ENCODE results near the gene ARCN1. TPM values are rescaled to one million over a fixed set of nuclear protein-coding genes. Genes with fewer than 3 reads are reported as not detected.

Gene ARCN1
- total RNA-seq, 1 donor from 2014 or later = 112 TPM

DNA sequence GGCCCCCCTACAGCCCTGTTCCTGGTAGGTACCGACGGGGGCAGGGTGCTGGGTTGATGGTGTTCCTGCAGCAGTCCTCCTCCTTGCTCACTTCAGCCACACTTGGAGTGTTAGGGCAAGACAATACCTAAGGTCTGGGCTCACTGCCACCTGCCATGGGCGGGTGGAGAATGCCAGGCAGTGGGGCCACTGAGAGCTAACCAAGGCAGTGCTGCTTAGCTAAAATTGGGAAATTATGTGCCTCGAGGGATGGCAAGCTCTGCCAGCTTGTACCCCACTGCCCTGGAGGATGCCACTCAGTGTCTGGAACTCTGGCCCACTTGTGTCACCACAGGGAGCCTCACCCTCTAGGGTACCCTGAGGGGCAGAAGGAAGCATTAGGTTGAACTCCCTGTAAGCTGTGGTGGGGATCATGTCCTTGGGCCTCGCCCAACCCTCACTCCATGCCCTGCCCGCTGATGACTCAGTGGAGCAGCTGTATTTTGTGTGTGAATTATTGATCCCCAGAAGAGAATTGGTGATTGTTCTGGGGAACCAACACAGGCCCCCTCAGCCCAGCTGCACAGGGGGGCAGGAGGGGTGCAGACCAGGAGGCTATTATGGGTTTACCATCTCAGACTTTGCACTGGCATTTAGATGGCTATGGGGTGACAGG, 53.0 kb downstream of the ARCN1 start:
- Histone ChIP-seq H3K4me1 (peaks cover 25% of the 10 kb centered on the region), H3K79me2 (ENCODE audit: low read depth) (peaks cover 35% of the 10 kb centered on the region), H3K36me3 (no peaks in the 10 kb centered on the region), H3K27me3 (no peaks in the 10 kb centered on the region), H3F3A (ENCODE audit: low read depth) (peaks cover 5% of the 10 kb centered on the region), H3K9me3 (ENCODE audit: low read depth) (no peaks in the 10 kb centered on the region), H4K20me1 (ENCODE audit: low read depth) (peaks cover 20% of the 10 kb centered on the region), H3K4me2 (no peak overlapping the region), H3K27ac (no peak overlapping the region), H2AFZ (replicated peaks) (no peak overlapping the region), H3K4me3 (no peak overlapping the region), H3K9ac (no peak overlapping the region)
- Mint-ChIP-seq H3K27me3 (ENCODE audit: insufficient read depth, low read depth) (peaks cover 11% of the 10 kb centered on the region), H3K4me1 (peaks cover 32% of the 10 kb centered on the region), H3K27ac (no peak overlapping the region), H3K4me3 (no peak overlapping the region), H3K9me3 (no peaks in the 10 kb centered on the region), H3K36me3 (peaks cover 11% of the 10 kb centered on the region)
- no peak for DNase-seq (ENCODE audit: low spot score)
- no peak for TF ChIP-seq EZH2phosphoT487 (IDR thresholded peaks at IDR 0.05)
- TF ChIP-seq, protein P1, sequence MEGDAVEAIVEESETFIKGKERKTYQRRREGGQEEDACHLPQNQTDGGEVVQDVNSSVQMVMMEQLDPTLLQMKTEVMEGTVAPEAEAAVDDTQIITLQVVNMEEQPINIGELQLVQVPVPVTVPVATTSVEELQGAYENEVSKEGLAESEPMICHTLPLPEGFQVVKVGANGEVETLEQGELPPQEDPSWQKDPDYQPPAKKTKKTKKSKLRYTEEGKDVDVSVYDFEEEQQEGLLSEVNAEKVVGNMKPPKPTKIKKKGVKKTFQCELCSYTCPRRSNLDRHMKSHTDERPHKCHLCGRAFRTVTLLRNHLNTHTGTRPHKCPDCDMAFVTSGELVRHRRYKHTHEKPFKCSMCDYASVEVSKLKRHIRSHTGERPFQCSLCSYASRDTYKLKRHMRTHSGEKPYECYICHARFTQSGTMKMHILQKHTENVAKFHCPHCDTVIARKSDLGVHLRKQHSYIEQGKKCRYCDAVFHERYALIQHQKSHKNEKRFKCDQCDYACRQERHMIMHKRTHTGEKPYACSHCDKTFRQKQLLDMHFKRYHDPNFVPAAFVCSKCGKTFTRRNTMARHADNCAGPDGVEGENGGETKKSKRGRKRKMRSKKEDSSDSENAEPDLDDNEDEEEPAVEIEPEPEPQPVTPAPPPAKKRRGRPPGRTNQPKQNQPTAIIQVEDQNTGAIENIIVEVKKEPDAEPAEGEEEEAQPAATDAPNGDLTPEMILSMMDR (IDR thresholded peaks at IDR 0.05) = no peak
- no peak for TF ChIP-seq EZH2 (IDR thresholded peaks at IDR 0.05)

DNA sequence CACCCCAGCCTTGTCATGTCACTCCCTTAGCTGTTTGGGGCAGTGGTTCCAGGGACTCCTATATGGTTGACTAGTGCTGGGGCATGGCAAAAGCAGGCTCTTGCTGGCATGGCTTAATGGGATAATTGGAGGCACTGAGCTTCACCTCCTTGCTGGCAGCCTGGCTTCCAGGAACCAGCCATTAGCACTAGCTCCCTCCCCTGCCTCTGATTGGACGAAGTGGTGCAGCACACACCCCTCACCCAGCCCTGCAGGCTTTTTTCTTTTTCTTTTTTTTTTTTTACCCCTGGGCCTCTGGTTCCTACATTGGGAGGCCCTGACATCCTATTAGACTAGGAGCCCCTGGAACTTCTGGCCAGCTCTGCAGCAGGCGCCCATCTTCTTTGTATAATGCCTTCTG, 53.8 kb downstream of the ARCN1 start:
- Mint-ChIP-seq H3K36me3 (peaks cover 15% of the 10 kb centered on the region), H3K4me3 (no peak overlapping the region), H3K9me3 (no peaks in the 10 kb centered on the region), H3K4me1 (peaks cover 24% of the 10 kb centered on the region), H3K27me3 (ENCODE audit: insufficient read depth, low read depth) (peaks cover 10% of the 10 kb centered on the region), H3K27ac (no peak overlapping the region)
- H3K9me3 ChIP-seq (ENCODE audit: low read depth) = no peaks in the 10 kb centered on the region
- no peaks in the 10 kb centered on the region for H3K27me3 ChIP-seq
- peaks cover 20% of the 10 kb centered on the region for H4K20me1 ChIP-seq (ENCODE audit: low read depth)
- TF ChIP-seq EZH2 (IDR thresholded peaks at IDR 0.05) (no peak), EZH2phosphoT487 (IDR thresholded peaks at IDR 0.05) (no peak)
- TF ChIP-seq, protein P1 (IDR thresholded peaks at IDR 0.05) = no peak
- no peak overlapping the region for H3K4me3 ChIP-seq
- DNase-seq (ENCODE audit: low spot score) = peak; percentile 18
- no peaks in the 10 kb centered on the region for H3K36me3 ChIP-seq
- H3K27ac ChIP-seq = no peak overlapping the region
- peaks cover 18% of the 10 kb centered on the region for H3K4me1 ChIP-seq
- peaks cover 32% of the 10 kb centered on the region for H3K79me2 ChIP-seq (ENCODE audit: low read depth)
- peaks cover under 1% of the 10 kb centered on the region for H3F3A ChIP-seq (ENCODE audit: low read depth)
- H3K9ac ChIP-seq = no peak overlapping the region
- no peak overlapping the region for H3K4me2 ChIP-seq
- no peak overlapping the region for H2AFZ ChIP-seq (replicated peaks)

DNA sequence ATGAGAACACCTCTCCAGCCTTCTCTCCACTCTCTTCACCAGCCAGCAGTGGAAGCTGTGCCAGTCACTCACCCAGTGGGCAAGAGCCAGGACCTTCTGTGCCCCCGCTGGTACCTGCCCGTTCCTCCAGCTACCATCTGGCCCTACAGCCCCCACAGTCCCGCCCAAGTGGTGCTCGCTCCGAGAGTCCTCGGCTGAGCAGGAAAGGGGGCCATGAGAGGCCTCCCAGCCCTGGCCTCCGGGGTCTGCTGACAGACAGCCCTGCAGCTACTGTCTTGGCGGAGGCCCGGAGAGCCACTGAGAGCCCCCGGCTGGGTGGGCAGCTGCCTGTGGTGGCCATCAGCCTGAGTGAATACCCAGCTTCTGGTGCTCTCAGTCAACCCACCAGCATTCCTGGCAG, 55.4 kb downstream of the ARCN1 start:
- peaks cover 18% of the 10 kb centered on the region for H3K36me3 Mint-ChIP-seq
- H3K79me2 ChIP-seq (ENCODE audit: low read depth) = peaks cover 17% of the 10 kb centered on the region

More for the DNA sequence above, 55.4 kb downstream of the ARCN1 start:
- no peak overlapping the region for H3K4me3 Mint-ChIP-seq
- no peak overlapping the region for H3K9ac ChIP-seq
- H3F3A ChIP-seq (ENCODE audit: low read depth) = no peaks in the 10 kb centered on the region
- peaks cover 14% of the 10 kb centered on the region for H3K4me1 Mint-ChIP-seq
- TF ChIP-seq EZH2 (IDR thresholded peaks at IDR 0.05) = no peak
- no peak for TF ChIP-seq EZH2phosphoT487 (IDR thresholded peaks at IDR 0.05)
- TF ChIP-seq, protein P1 (IDR thresholded peaks at IDR 0.05) = no peak
- H3K36me3 ChIP-seq = no peaks in the 10 kb centered on the region
- H3K27me3 ChIP-seq = no peaks in the 10 kb centered on the region
- peaks cover 9% of the 10 kb centered on the region for H3K4me1 ChIP-seq
- no peak for DNase-seq (ENCODE audit: low spot score)
- H4K20me1 ChIP-seq (ENCODE audit: low read depth) = peaks cover 19% of the 10 kb centered on the region
- peaks cover 9% of the 10 kb centered on the region for H3K27me3 Mint-ChIP-seq (ENCODE audit: insufficient read depth, low read depth)
- no peak overlapping the region for H3K4me3 ChIP-seq
- no peak overlapping the region for H3K4me2 ChIP-seq
- no peaks in the 10 kb centered on the region for H3K9me3 Mint-ChIP-seq
- no peak overlapping the region for H2AFZ ChIP-seq (replicated peaks)
- no peak overlapping the region for H3K27ac ChIP-seq
- H3K9me3 ChIP-seq (ENCODE audit: low read depth) = no peaks in the 10 kb centered on the region
- no peak overlapping the region for H3K27ac Mint-ChIP-seq
